Esophagus muscularis mucosa (tissue), 4 donors: Measurements from ENCODE around the gene SPSB3. TPM values are rescaled to one million over a fixed set of nuclear protein-coding genes. Genes with fewer than 3 reads are reported as not detected.

Source experiments
- DNase-seq: peaks from one replicate; pipeline ENCODE4 v3.0.0-alpha.2; 2017; ENCODE audit errors: extremely low spot score
- H3K27ac ChIP-seq, 4 donors: fragments of 200-600 bp; sonication (generic); replicated peaks in 1 of 4; 1 replicate in 3 of 4; 2 replicates in 1 of 4; pipeline ENCODE4 v1.5.1; 2016 to 2019; ENCODE audit warnings: mild to moderate bottlenecking in 1 of 4
- H3K27me3 ChIP-seq, 4 donors: fragments of 200-600 bp; sonication (generic); one replicate each; pipeline versions ENCODE4 v1.5.1 to v1.6.0; 2016 to 2019
- H3K36me3 ChIP-seq, 4 donors: fragments of 200-600 bp; sonication (generic); one replicate each; pipeline ENCODE4 v1.5.1; 2016 to 2019
- H3K4me1 ChIP-seq, 4 donors: fragments of 200-600 bp; sonication (generic); one replicate each; pipeline ENCODE4 v1.5.1; 2016 to 2019
- H3K4me3 ChIP-seq, 4 donors: fragments of 200-600 bp; sonication (generic); 1 replicate in 2 of 4; 2 replicates in 2 of 4; pipeline ENCODE4 v1.5.1; 2016 to 2019; ENCODE audit warnings: mild to moderate bottlenecking in 4 of 4, moderate library complexity in 1 of 4
- H3K9me3 ChIP-seq, 4 donors: fragments of 200-600 bp; sonication (generic); 1 replicate in 3 of 4; 2 replicates in 1 of 4; pipeline ENCODE4 v1.5.1; 2016 to 2019
- CTCF ChIP-seq, 3 experiments: fragments of 200-600 bp in 2 of 3; fragments of 450-650 bp in 1 of 3; sonication (generic) in 2 of 3; IDR thresholded peaks; one replicate each; pipeline ENCODE4 v1.5.1; 2017 to 2019; ENCODE audit warnings: antibody characterized with exemption in 3 of 3, mild to moderate bottlenecking in 2 of 3, moderate library complexity in 1 of 3
- EP300 ChIP-seq: sonication (generic); formaldehyde crosslinking; IDR thresholded peaks from one replicate; pipeline ENCODE4 v1.6.1; 2017; ENCODE audit warnings: antibody characterized with exemption
- POLR2A ChIP-seq: fragments of 450-650 bp; IDR thresholded peaks from one replicate; pipeline ENCODE4 v1.6.1; 2017; ENCODE audit warnings: antibody characterized with exemption, moderate library complexity, mild to moderate bottlenecking, low read depth
- POLR2AphosphoS5 ChIP-seq, 2 donors: sonication (generic); formaldehyde crosslinking; IDR thresholded peaks; one replicate each; pipeline ENCODE4 v1.6.1; 2017; ENCODE audit warnings: antibody characterized with exemption in 2 of 2
- WGBS: methylation state at CpG from one replicate; pipeline ENCODE4 v1.1.5; 2018; 5-methylcytosine and 5-hydroxymethylcytosine counted together
- intact Hi-C: fragments of 100-400 bp; cut with DNase I; formaldehyde crosslinking; loops from one replicate; pipeline ENCODE4 v1.15.1; 2023
- total RNA-seq, 4 donors: library from RNA; depleted of rRNA; stranded (reverse); fragments of >200 nt; gene quantifications; one replicate each; pipeline versions ENCODE4 v1.1.0 to v1.2.1, GENCODE V29; 2016

Gene SPSB3
- total RNA-seq, 4 donors from 2014 or later: 69.1 to 101 (median 78.6) TPM

GRCh38 chr16:1822801-1823200 is 40.4 kb upstream of the SPSB3 start:
- intact Hi-C loops: loop anchor here (5.0 kb wide), 1 partner anchor 36 kb away; no protein-coding TSS in a partner anchor
- Histone ChIP-seq H3K4me1 (peaks cover 29 to 41% (median 35%) of the 10 kb centered on the region in 4 donors), H3K27ac (no peak overlapping the region), H3K9me3 (no peaks in the 10 kb centered on the region), H3K36me3 (peaks cover 41 to 57% (median 52%) of the 10 kb centered on the region in 4 donors), H3K27me3 (no peaks in the 10 kb centered on the region), H3K4me3 (no peak overlapping the region)
- 99% methylated on average over 8 of the region's 16 CpGs for WGBS
- no peak for TF ChIP-seq CTCF (IDR thresholded peaks at IDR 0.05)
- no peak for TF ChIP-seq POLR2A
- no peak for TF ChIP-seq POLR2AphosphoS5 (IDR thresholded peaks at IDR 0.05)
- no peak for TF ChIP-seq EP300
- DNase-seq: no peak

DNA sequence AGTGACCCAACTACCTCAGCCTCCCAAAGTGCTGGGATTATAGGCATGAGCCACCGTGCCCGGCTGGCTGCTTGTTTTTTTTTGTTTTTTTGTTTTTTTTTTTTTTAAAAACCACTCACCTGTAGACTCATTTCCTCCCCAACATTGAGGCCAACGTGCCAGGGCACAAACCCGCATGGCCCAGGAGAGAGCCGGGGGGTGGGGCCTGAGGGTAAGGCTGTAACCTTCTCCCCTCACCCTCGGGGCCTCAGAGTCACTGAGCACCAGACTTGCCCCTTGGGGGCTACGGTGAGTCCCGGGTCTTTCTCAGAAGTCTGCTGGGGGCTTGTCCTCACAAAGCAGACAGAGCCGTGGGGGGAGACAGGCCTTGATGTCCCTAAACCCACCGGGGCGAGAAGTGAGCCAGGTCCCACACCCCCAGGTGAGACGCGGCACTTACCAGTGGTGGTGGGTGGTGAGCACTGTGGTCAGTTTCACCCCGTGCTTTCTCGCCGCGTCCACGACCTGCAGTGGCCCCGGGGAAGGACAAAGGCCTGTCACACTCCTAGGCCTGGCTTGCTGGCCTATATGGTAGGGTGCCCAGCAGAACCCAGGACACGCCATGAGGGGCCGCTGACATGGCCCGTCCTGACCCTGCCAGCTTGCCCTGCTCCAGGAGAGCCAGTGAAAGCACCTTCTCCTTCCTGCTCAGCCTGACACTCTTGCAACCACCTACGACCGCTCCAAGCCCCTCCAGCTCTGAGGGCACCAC is 39.7 kb upstream of the SPSB3 start:
- Histone ChIP-seq H3K4me1 (peaks cover 26 to 35% (median 31%) of the 10 kb centered on the region in 4 donors), H3K27ac (no peak overlapping the region), H3K27me3 (no peaks in the 10 kb centered on the region), H3K9me3 (no peaks in the 10 kb centered on the region), H3K36me3 (peaks cover 47 to 65% (median 60%) of the 10 kb centered on the region in 4 donors), H3K4me3 (no peak overlapping the region)
- no peak for DNase-seq
- no peak for TF ChIP-seq POLR2AphosphoS5 (IDR thresholded peaks at IDR 0.05)
- intact Hi-C loops: loop anchor here (5.0 kb wide), 1 partner anchor 35 kb away; no protein-coding TSS in a partner anchor
- WGBS: 90% methylated on average over 15 of the region's 24 CpGs

GRCh38 chr16:1820946-1821290 is 38.5 kb upstream of the SPSB3 start:
- no peak for TF ChIP-seq EP300
- no peak for TF ChIP-seq POLR2AphosphoS5 (IDR thresholded peaks at IDR 0.05)
- no peak for TF ChIP-seq CTCF (IDR thresholded peaks at IDR 0.05)
- TF ChIP-seq POLR2A: no peak
- intact Hi-C loops: loop anchor here (5.0 kb wide), 1 partner anchor 34 kb away; no protein-coding TSS in a partner anchor
- WGBS: 87% methylated on average over 9 of the region's 12 CpGs

GRCh38 chr16:1820096-1820945 is 38.0 kb upstream of the SPSB3 start:
- WGBS: 92% methylated on average over 18 of the region's 25 CpGs
- no peak for TF ChIP-seq POLR2A
- TF ChIP-seq CTCF (IDR thresholded peaks at IDR 0.05): no peak
- TF ChIP-seq EP300: no peak
- no peak for TF ChIP-seq POLR2AphosphoS5 (IDR thresholded peaks at IDR 0.05)
- intact Hi-C loops: loop anchor here (5.0 kb wide), 1 partner anchor 33 kb away; no protein-coding TSS in a partner anchor
- Histone ChIP-seq H3K36me3 (peaks cover 56 to 82% (median 76%) of the 10 kb centered on the region in 4 donors), H3K27ac (no peak overlapping the region), H3K27me3 (no peaks in the 10 kb centered on the region), H3K4me1 (peaks cover 19 to 28% (median 24%) of the 10 kb centered on the region in 4 donors), H3K4me3 (no peak overlapping the region), H3K9me3 (no peaks in the 10 kb centered on the region)
- no peak for DNase-seq

More at GRCh38 chr16:1820946-1821290, 38.5 kb upstream of the SPSB3 start:
- no peak for DNase-seq
- Histone ChIP-seq H3K36me3 (peaks cover 56 to 76% (median 71%) of the 10 kb centered on the region in 4 donors), H3K4me3 (no peak overlapping the region), H3K4me1 (peaks cover 25 to 34% (median 29%) of the 10 kb centered on the region in 4 donors), H3K9me3 (no peaks in the 10 kb centered on the region), H3K27ac (no peak overlapping the region), H3K27me3 (no peaks in the 10 kb centered on the region)

DNA sequence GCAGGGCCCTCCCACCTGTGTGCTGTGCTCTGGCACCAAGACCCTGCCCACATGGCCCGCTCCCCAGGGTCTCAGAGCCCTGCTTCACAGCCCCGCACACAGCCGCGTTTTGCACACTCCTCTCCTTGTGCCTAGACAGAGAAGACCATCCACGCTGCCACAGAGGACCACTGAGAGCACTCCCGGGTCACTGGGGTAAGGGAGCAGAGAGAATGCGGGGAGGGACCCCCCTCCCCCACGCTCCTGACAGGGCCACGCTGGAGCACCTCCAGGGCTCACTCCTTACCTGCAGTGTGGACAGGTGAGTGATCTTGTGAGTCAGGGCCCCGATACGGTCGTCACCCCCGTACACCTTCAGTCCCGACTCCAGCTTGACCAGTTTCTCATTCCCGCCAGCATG is 37.2 kb upstream of the SPSB3 start:
- intact Hi-C loops: loop anchor here (5.0 kb wide), 1 partner anchor 32 kb away; no protein-coding TSS in a partner anchor
- DNase-seq: no peak
- no peak overlapping the region for H3K27ac ChIP-seq
- TF ChIP-seq POLR2AphosphoS5 (IDR thresholded peaks at IDR 0.05) (no peak), EP300 (no peak), POLR2A (no peak), CTCF (IDR thresholded peaks at IDR 0.05) (no peak)
- WGBS: 93% methylated on average over 9 of the region's 15 CpGs
- no peaks in the 10 kb centered on the region for H3K9me3 ChIP-seq
- no peaks in the 10 kb centered on the region for H3K27me3 ChIP-seq
- peaks cover 11 to 21% (median 16%) of the 10 kb centered on the region in 4 donors for H3K4me1 ChIP-seq
- no peak overlapping the region for H3K4me3 ChIP-seq
- peaks cover 56 to 89% (median 81%) of the 10 kb centered on the region in 4 donors for H3K36me3 ChIP-seq
